Stimulated activated CD8-positive, alpha-beta memory T cell treated with anti-CD3 and anti-CD28 coated beads, Interleukin-7, amount 100 ng/mL, for 48 hours (primary cell): Measurements from ENCODE around the gene RIPOR3.

Experiments used
- DNase-seq, 2 donors: peaks; one replicate each; pipeline ENCODE4 v3.0.0-alpha.2; 2020; ENCODE audit warnings: low read depth in 1 of 2; ENCODE audit errors: extremely low read depth in 1 of 2

The RIPOR3 gene

DNA sequence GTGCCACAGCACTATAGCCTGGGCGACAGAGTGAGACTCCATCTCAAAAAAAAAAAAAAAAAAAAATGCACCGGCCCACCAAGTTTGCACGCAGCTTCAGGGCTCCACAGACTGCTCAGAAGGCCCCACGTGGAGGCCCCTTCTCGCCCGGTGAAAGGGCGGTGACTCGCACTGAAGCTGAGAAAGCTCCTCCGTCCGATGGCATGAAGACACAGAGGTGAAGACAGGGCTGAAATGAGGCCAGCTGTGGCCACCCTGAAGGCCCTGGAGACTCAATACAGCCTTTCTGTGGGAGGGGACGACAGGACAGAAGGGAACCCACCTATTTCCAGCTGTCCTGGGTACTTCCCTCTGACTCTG lies 97.1 kb downstream of the RIPOR3 start:
- DNase-seq: no peak

DNA sequence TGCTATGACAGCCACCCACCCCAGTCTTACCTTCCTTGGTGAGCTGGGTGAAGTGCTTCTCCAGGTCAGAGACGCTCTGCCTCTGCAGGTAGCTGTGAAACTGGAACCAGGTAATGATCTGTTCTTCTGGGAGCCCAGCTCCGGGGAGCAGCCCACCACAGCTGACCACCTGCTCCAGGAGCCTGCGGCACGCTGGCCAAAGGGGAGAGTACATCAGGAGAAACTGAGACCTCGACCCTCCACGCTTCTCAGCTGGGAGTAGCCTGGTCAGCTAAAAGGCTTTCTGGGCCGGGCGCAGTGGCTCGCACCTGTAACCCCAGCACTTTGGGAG lies 98.4 kb downstream of the RIPOR3 start:
- DNase-seq: no peak

DNA sequence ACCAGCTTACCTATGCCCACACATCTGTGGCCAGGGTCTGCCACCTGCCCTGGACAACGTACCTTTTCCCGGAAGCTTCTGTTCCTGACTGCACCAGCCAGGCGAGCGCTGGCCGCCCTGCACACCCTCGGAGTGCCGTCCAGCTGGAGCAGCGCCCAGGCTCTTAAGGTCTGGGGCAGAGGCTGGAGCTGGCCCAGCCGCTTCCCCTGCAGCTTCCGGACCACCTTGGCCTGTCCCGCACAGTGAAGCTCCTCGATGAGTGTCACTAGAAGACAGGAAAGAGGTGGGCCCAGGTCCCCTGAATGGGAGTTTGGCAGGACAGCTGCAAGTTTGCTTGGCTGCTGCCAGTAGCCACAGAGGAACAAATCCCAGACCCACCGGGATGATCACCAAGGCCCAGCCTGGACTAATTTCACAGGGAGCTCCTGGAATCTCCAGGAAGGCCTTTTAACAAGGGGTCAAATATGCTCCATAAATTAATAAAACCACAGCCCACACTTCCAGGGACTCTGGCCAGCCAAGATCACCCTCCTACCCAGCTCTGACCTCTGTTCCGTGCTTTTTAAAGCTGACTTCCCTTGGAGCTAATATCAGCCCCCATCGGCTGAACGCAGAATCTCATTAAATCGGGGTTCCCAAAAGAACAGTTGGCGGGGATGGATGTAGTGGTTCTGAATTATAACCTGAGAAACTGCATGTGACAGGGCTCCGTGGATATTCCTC lies 98.9 kb downstream of the RIPOR3 start:
- no peak for DNase-seq

DNA sequence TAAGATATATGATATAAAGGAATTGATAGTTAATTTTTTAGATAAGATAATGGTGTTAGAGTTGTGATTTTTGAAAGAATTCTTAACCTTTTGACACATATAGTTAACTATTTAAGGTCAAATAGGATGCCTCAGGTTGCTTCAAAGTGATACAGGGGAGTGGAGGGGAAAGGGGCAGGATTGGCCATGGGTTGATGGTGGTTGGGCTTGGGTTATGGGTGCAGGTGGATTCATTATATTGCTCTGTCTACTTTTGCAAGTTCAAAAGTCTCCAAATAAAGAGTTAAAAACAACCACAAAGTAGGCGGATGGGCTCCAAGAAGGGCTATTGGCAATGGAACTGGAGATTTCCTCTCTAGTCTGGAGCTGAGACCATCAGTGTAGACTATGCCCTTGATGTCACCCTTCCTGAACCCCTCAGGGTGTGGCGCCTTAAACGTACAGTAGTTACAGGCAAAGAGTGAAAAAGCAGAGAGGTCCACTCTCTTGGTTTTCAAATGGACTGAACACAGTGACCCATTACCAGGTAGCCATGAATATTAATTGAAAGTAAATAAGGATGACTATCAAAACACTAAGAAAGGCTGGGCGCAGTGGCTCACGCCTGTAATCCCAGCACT lies 100.0 kb downstream of the RIPOR3 start:
- no peak for DNase-seq

DNA sequence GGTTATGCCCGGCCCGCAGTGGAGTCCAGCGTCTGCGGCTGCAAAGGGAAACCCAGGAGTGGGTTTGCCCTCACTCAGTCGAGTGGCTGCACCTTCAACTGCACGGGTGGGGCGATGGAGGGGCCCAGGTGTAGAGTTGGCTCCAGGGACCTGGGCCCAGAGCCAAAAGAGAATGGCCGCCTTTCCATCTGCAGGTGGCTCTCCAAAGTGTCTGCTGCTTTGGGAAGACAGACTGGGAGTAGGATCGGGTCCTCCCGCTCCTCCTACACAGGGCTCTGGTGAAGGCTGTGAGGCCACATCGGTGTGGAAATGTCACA lies 101.0 kb downstream of the RIPOR3 start:
- DNase-seq: no peak

DNA sequence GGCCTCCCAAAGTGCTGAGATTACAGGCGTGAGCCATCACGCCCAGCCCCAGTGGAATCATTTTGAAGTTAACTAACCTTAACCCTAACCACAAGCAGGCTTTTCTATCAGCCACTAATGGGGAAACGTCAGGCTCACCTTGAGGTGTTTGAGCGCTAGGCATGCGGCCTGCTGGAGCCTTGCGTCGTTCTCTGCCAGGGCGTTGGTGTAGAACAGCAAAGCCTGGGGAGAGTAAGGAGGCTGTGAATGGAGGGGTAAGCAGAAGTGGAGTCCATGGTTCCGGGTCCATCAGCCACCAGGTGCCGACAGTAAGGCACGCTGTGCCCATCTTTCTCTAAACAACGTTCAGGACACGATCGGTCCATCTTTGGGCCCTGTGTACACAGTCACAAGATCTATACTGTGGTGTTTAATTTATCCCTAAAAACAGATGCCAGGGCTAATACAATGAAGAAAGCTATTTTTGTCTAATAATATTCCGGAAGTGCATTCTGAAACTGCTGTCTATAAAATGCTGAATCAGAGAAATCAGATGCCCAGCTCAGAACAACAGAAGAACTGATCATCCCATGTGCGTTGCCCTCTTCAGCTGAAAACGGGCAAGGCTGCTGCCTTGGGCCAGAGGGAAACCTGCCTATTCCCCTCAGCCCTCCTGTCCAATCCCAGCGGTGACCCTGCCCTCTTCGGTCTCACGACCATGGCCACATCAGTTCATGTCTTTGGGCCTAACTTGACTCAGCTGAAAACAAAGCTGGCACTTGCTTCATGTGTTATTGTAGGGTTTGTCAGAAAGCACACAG lies 101.6 kb downstream of the RIPOR3 start:
- DNase-seq: no peak

DNA sequence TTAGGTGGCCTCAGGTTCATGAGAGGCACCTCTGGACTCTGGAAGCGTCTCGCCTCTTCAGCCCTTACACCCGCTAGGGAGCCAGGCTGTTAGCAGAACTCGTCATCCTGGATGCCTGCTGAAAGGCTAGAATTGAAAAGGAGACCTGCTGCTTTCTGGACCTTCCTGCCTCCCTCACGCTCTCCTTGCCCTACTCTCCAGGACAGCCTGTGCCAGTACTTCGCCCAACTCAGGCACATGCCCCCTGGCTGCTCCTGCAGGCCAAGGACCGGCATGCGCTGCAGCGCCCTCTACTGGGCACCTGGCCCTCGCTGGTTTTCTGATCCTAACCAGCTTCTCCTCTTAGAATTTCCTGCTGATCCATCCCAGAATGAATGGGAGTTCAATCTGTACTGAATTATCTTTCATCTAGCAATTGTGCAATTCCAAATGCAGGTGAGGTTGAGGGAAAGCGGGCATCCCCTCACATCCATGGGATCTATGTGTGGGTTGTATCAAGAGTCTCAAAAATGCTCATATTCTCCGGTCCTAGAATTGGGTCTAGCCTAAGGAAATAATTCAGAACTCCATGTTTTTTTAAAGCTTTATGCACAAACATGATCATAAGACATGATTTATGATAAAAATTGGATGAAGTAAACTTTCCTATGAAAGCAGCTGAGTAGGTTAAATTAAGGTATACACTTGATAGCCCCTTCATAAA lies 103.2 kb downstream of the RIPOR3 start:
- peak in 1 of 2 donors; percentile 50 for DNase-seq

DNA sequence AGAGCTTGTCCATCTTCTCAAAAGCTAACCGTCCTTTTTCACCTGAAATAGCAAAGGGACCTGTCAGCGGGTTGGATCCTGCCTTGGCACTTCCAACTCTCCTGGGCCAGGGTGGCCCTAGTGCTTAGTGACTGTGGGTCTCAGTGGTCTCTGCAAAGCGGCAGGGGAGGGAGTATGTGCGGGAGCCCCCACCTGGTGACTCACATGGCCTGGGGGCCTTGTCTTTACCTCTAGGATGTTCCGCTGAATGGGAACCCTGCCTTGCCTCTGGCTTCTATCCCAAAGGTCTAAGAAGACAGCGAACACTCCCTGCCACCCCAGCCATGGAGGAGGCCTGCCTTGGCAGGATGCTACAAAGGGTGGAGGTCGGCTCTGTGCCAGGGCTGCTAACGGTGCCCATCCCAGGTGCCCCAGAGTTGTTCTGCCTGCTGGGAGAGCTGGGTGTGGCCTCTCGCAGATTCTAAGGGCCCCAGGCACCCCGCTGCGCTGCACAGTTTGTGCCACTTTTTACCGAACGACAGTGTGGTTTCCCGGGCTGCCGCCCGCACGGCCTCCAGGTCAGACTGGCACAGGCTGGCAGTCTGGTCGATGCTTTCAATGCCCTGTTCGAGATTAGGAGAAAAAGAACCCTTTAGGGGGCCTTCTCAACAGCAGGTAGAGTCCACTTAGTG lies 103.9 kb downstream of the RIPOR3 start:
- DNase-seq: no peak

DNA sequence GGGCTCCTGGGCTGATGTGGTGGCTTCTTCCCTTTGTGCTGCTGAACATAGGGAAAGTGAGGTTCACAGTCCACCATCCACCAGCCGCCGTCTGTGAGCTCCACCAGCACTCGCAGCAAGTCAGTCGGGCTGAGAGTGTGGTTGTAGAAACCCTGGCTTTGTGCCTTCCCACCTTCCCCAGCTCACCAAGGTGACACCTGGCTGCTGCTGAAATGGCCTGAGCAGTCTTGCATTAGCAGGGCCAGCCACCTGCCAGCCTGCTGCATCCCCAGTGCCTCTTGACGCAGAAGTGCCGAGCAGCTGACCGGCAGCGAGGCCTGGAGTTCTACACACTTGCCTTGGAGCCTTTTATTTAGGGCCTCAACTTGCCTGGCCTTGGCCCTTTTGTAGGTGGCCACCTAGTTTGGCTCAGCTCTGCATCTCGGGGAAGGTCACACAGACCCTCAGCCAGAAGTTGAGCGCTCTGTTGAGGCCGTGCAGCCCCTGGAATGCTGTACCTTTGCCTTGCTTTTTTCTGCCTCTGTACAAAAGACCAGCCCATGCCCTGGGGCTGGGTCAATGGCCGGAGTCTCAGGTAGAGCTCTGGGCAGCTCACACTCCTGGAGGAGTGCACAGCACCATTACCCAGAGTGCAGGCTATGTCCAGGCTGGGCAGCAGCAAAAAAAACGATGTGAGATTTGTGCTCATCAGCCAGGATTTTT lies 104.7 kb downstream of the RIPOR3 start:
- no peak for DNase-seq

DNA sequence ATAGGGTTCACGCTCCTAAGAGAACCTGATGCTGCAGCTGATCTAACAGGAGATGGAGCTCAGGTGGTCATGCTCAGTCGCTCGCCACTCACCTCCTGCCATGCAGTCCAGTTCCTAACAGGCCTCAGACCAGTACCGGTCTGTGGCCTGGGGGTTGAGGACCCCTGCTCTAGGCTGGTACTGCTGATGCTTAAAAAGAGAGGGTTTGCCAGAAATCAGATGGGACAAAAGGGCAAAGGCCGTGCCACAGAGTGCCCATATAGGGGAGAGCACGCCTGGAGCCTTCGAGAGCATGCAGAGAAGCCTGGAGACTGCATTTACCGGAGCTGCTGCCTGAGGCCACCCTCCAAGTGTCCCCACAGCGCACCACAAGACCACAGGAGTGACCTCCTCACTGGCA lies 105.7 kb downstream of the RIPOR3 start:
- DNase-seq: no peak

DNA sequence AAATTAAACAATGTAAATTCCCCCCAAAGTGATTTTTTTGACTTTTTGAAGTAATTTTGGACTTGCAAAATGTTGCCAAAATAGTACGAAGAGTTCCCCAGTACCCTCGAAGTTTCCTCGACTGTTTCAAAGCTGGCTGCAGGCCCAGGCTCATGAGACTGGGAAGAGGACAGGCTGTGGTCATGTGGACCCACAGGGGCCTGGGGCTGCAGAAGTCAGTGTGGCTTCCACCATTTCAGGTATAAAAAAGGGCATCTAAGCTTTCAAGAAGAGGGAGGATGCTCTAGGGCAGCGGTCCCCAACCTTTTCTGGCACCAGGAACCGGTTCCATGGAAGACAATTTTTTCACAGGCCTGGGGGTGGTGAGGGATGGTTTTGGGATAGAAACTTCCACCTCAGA lies 106.1 kb downstream of the RIPOR3 start:
- no peak for DNase-seq

DNA sequence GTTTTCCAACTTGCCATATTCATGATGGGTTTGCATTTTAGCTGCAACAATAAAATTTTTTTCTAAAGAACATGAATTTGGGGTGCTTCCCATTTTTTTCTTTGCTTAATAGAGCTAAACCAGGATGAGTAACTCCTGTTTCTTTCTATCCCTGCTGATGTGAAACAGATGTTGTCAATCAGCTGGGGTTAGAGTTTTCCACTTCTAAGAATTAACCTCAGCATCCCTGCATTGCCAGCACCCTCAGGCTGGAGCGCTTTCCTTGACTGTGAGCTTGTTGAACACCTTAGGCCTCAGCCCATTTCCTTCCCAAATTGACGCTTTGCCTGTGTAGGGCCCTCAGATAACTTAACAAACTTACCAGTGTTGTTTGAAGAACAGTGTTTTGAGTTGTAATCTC lies 106.7 kb downstream of the RIPOR3 start:
- DNase-seq: no peak

DNA sequence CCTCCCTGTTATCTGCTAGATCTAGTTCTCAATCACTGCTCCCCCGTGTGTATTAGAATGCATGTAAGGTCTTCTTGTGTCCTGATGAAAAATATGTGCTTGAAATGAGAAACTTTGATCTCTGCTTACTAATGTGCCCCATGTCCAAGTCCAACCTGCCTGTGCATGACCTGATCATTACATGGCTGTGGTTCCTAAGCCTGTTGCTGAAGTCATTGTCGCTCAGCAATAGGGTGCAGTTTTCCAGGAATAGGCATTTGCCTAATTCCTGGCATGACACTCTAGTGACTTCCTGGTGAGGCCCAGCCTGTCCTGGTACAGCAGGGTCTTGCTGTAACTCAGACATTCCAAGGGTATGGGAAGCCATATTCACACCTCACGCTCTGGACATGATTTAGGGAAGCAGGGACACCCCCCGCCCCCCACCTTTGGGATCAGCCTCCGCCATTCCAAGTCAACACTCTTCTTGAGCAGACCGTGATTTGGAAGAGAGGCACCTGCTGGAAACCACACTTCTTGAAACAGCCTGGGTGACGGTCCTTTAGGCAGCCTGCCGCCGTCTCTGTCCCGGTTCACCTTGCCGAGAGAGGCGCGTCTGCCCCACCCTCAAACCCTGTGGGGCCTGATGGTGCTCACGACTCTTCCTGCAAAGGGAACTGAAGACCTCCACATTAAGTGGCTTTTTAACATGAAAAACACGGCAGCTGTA lies 107.7 kb downstream of the RIPOR3 start:
- no peak for DNase-seq

DNA sequence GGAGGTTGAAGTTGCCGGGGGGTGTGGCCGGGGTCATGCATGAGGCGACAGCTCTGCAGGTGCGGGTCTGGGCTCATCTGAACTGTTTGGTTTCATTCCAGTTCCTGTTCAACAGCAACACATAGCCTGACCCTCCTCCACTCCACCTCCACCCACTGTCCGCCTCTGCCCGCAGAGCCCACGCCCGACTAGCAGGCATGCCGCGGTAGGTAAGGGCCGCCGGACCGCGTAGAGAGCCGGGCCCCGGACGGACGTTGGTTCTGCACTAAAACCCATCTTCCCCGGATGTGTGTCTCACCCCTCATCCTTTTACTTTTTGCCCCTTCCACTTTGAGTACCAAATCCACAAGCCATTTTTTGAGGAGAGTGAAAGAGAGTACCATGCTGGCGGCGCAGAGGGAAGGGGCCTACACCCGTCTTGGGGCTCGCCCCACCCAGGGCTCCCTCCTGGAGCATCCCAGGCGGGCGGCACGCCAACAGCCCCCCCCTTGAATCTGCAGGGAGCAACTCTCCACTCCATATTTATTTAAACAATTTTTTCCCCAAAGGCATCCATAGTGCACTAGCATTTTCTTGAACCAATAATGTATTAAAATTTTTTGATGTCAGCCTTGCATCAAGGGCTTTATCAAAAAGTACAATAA lies 108.6 kb downstream of the RIPOR3 start:
- DNase-seq: no peak

DNA sequence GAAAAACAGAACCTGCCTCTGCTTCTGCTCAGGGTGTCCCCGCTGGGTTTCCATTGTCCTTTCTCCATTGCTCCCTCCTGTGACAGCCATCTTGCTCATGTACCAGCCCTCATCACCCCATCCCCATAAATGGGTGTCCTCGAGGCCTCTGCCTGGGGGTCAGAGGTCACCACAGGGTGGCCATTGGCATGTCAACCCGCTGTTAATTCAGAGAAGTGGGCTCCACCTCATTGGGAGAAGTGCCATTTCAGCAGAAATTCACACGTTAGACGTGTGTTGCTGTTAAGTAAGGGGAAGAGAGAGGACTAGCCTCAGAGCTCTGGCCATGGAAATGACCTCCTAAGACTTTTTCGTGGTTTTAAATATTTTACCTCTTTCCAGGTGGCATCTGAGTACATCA lies 109.2 kb downstream of the RIPOR3 start:
- no peak for DNase-seq

DNA sequence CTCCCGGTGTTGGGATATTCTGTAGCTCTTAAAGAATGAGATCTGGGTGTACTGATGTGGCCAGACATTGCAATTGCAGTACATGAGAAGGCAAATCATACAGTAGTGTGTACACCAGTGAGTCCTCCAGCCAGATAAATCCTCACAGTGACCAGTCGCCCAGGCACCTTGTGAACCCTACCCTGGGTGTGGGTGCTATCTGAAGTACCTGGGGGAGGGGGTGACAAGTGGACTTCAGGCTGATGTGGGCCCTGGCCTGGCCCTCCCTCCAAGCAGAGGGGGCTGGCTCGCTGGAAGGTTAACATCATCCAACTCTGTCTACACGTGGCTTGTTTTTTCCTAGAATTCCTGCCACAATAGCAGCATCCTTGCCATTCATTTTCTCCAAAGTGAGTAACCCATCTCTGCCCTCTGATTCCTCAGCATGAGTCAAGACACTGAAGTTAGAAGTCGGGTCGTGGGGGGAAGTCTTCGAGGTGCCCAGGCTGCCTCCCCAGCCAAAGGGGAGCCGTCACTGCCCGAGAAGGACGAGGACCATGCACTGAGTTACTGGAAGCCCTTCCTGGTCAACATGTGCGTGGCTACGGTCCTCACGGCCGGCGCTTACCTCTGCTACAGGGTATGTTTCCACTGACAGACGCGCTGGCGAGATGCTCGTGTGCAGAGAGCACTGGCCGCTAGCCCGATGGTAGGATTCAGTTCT lies 110.3 kb downstream of the RIPOR3 start:
- no peak for DNase-seq

DNA sequence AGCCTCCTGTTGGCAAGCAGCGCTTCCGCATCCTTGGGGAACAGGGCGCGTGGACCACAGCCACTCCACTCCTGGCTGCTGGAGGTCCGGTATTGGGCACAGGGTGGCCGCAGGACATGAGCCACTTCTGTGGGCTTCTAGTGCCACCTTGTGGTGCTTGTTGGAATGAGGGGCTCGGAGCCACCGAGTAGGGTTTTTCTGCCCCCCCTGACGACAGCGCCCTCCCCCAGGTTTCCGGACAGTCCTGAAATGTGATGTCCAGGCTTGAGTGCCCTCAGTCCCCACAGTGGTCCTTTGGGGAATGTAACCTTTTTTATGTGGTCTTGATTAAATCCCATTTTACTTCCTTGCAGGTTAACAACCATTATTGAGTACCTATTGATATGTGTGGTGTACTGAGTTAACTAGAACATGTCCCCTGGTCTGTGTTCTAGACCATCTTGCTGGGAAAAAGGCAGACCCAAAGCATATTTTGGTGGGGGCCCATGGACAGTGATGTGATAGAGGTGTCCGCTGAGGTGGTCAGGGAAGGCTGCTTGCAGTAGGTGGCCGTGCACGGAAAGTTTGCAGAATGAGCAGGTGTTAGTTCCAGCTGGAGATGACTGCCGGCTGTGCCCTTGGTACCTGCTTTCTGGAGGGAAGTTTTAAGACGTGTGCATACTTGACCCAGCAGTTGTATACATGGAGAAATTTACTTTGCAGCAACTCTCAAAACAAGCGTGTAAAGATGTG lies 111.2 kb downstream of the RIPOR3 start:
- no peak for DNase-seq

DNA sequence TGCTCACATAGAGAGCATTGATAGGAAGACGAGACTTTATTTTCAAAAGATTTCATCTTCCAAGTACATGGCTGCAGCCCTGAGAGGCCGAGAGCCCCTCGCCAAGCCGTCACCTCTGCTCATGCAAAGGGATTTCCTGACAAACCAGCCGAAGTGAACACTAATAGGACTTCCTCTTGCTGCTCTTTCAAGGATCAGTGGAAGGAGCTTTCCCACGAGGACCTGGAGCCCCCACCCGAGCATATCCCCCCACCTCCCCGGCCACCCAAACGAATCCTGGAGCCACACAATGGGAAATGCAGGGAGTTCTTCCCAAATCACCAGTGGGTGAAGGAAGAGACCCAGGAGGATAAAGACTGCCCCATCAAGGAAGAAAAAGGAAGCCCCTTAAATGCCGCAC lies 111.8 kb downstream of the RIPOR3 start:
- DNase-seq: no peak
